C4-2B (cell line): ENCODE data around the gene COL9A3.

ENCODE experiments used
- H3K27ac ChIP-seq: fragments of 450-650 bp; 2 replicates; pipeline ENCODE4 v1.5.1; 2017
- ZFX ChIP-seq: fragments of 450-650 bp; IDR thresholded peaks from 2 replicates; pipeline ENCODE4 v1.6.1; 2017
- TF ChIP-seq, protein P1 (sequence below): fragments of 450-650 bp; conservative IDR thresholded peaks from 2 replicates; pipeline ENCODE4 v1.5.1; 2017; ENCODE audit warnings: mild to moderate bottlenecking

COL9A3 gene

DNA sequence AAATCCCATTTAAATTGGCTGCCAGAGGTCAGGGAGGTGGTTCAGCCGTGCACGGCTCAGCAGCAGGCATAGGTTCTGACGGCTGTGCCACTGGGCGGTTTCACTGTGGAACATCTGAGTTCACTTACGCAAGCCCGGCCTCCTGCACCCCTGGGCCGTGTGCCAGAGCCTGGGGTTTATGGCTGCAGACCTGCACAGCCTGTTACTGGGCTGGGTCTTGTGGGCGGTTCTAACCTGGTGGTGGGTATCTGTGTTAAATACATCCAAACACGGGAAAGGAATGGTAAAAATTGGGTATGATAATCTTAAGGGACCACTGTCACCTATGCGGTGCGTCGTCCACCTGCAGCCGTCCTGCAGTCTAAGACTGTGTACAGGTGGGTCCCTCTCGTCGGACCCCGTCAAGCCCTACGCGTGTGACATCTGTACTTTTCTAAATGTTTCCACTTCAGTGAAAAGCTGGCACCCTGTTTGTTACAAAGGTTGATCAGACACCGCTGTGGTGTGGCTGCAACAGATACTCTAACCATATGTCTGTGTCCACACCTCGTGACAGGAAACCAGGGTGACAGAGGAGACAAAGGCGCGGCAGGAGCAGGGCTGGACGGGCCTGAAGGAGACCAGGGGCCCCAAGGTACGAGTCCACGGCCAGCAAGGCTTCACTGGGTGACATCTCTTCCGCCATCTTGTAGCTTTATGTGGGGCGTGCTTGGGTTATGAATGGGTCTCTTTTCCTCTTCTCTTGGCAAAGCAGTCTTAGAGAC is 21.5 kb downstream of the COL9A3 start:
- peak overlapping the region; percentile 5 for H3K27ac ChIP-seq
- no peak for TF ChIP-seq ZFX
- TF ChIP-seq, protein P1, sequence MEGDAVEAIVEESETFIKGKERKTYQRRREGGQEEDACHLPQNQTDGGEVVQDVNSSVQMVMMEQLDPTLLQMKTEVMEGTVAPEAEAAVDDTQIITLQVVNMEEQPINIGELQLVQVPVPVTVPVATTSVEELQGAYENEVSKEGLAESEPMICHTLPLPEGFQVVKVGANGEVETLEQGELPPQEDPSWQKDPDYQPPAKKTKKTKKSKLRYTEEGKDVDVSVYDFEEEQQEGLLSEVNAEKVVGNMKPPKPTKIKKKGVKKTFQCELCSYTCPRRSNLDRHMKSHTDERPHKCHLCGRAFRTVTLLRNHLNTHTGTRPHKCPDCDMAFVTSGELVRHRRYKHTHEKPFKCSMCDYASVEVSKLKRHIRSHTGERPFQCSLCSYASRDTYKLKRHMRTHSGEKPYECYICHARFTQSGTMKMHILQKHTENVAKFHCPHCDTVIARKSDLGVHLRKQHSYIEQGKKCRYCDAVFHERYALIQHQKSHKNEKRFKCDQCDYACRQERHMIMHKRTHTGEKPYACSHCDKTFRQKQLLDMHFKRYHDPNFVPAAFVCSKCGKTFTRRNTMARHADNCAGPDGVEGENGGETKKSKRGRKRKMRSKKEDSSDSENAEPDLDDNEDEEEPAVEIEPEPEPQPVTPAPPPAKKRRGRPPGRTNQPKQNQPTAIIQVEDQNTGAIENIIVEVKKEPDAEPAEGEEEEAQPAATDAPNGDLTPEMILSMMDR, result no peak

DNA sequence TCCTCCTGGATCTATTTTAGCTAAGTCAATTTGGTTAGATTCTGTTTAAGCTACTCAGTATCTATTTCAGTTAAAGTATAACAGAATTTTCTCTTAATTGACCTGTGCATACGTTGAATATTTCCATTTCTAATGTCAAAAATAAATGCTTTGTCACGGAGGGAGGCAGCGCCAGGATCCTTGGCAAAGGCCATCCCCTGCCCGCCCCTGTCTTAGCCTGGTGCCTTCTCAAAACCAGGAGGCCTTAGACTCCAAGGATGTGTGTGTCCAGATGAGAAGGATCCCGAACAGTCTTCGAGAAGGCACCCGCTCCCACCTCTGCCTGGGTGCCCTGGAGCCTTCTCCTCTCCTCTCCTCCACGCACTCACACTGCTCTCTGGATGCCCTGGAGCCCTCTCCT is 22.4 kb downstream of the COL9A3 start:
- H3K27ac ChIP-seq, result no peak overlapping the region

GRCh38 chr20:62839816-62840215 is 23.0 kb downstream of the COL9A3 start:
- TF ChIP-seq, protein P1, result no peak
- no peak for TF ChIP-seq ZFX

More for the DNA sequence above, 22.4 kb downstream of the COL9A3 start:
- TF ChIP-seq ZFX, result no peak
- TF ChIP-seq, protein P1, result no peak

GRCh38 chr20:62840244-62841197 is 23.7 kb downstream of the COL9A3 start:
- TF ChIP-seq, protein P1, result no peak
- TF ChIP-seq ZFX, result no peak
- H3K27ac ChIP-seq, result peak overlapping the region; percentile 17; the same call in 1 of the 2 replicates

More at GRCh38 chr20:62839816-62840215, 23.0 kb downstream of the COL9A3 start:
- no peak overlapping the region; the same call in 1 of the 2 replicates for H3K27ac ChIP-seq

DNA sequence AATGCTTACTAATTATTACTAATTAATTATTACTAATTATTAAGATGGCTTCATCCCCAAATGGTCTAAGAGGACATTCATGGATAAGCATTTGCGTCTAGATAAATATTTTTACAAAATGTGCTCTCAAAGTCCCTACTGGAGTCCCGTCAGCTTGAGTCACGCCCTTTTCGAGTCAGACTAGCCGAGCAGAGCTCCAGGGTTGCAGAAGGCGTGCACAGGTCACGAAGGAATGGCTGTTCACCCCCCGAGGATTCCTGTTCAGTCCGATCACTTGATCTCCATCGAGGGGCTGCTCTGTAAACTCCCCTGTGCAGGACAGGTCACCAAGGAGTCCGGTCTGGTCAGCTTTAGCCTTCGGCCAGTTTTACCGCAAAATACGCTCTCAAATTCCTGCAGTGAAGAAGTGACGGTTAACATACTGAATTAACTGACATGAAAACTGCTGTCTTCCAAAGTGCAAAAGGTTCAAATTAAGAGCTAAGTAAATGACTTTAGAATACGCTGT is 24.9 kb downstream of the COL9A3 start:
- TF ChIP-seq ZFX, result no peak
- TF ChIP-seq, protein P1, result no peak

GRCh38 chr20:62843656-62844055 is 26.8 kb downstream of the COL9A3 start:
- TF ChIP-seq, protein P1, result no peak
- no peak for TF ChIP-seq ZFX
- H3K27ac ChIP-seq, result no peak overlapping the region

More for the DNA sequence above, 24.9 kb downstream of the COL9A3 start:
- H3K27ac ChIP-seq, result no peak overlapping the region

- TF ChIP-seq, protein P1, result no peak
- no peak for TF ChIP-seq ZFX
Observed at GRCh38 chr20:62844182-62844581, 27.3 kb downstream of the COL9A3 start.

More at GRCh38 chr20:62844182-62844581, 27.3 kb downstream of the COL9A3 start:
- no peak overlapping the region for H3K27ac ChIP-seq
